Measurements from ENCODE around the gene FANCC.

Gene FANCC

GRCh38 chr9:95109456-95109855 lies 208.1 kb downstream of the FANCC start:
- no peak overlapping the region for H3K4me3 ChIP-seq (ENCODE audit: low read depth in 1 of 2, low read length in 2 of 2)

GRCh38 chr9:95108777-95109176 lies 208.7 kb downstream of the FANCC start:
- Histone ChIP-seq H3K27ac (ENCODE audit: low read depth, low read length) (no peak overlapping the region), H3K27me3 (ENCODE audit: control insufficient read depth in 1 of 2, insufficient read depth in 2 of 2, low read length in 2 of 2) (no peaks in the 10 kb centered on the region), H3K36me3 (ENCODE audit: insufficient read depth, low read length) (peaks cover 26% of the 10 kb centered on the region), H3K9me3 (ENCODE audit: low read length) (no peaks in the 10 kb centered on the region), H3K4me3 (ENCODE audit: low read depth in 1 of 2, low read length in 2 of 2) (no peak overlapping the region), H3K9ac (ENCODE audit: low read length) (no peak overlapping the region), H3K4me1 (ENCODE audit: insufficient read depth, low read length) (peaks cover 19% of the 10 kb centered on the region)

More at GRCh38 chr9:95109456-95109855, 208.1 kb downstream of the FANCC start:
- H3K9me3 ChIP-seq (ENCODE audit: low read length): no peaks in the 10 kb centered on the region
- H3K27ac ChIP-seq (ENCODE audit: low read depth, low read length): no peak overlapping the region
- no peak overlapping the region for H3K9ac ChIP-seq (ENCODE audit: low read length)
- H3K4me1 ChIP-seq (ENCODE audit: insufficient read depth, low read length): peaks cover 12% of the 10 kb centered on the region
- H3K36me3 ChIP-seq (ENCODE audit: insufficient read depth, low read length): peaks cover 26% of the 10 kb centered on the region
- no peaks in the 10 kb centered on the region for H3K27me3 ChIP-seq (ENCODE audit: control insufficient read depth in 1 of 2, insufficient read depth in 2 of 2, low read length in 2 of 2)

- no peaks in the 10 kb centered on the region for H3K9me3 ChIP-seq (ENCODE audit: low read length)
- no peak overlapping the region for H3K9ac ChIP-seq (ENCODE audit: low read length)
- peaks cover 26% of the 10 kb centered on the region for H3K36me3 ChIP-seq (ENCODE audit: insufficient read depth, low read length)
- H3K4me3 ChIP-seq (ENCODE audit: low read depth in 1 of 2, low read length in 2 of 2): no peak overlapping the region
- H3K27ac ChIP-seq (ENCODE audit: low read depth, low read length): peak overlapping the region; percentile 25
- no peaks in the 10 kb centered on the region for H3K27me3 ChIP-seq (ENCODE audit: control insufficient read depth in 1 of 2, insufficient read depth in 2 of 2, low read length in 2 of 2)
- peaks cover 27% of the 10 kb centered on the region for H3K4me1 ChIP-seq (ENCODE audit: insufficient read depth, low read length)
Observed at GRCh38 chr9:95107976-95108375, 209.5 kb downstream of the FANCC start.

- H3K36me3 ChIP-seq (ENCODE audit: insufficient read depth, low read length): peaks cover 21% of the 10 kb centered on the region
- no peak overlapping the region for H3K9ac ChIP-seq (ENCODE audit: low read length)
- H3K9me3 ChIP-seq (ENCODE audit: low read length): no peaks in the 10 kb centered on the region
- peak overlapping the region; percentile 39 for H3K27ac ChIP-seq (ENCODE audit: low read depth, low read length)
- no peak overlapping the region for H3K4me3 ChIP-seq (ENCODE audit: low read depth in 1 of 2, low read length in 2 of 2)
- no peaks in the 10 kb centered on the region for H3K27me3 ChIP-seq (ENCODE audit: control insufficient read depth in 1 of 2, insufficient read depth in 2 of 2, low read length in 2 of 2)
- H3K4me1 ChIP-seq (ENCODE audit: insufficient read depth, low read length): peaks cover 35% of the 10 kb centered on the region
Observed at GRCh38 chr9:95107001-95107749, 210.3 kb downstream of the FANCC start.

- Histone ChIP-seq H3K4me3 (ENCODE audit: low read depth in 1 of 2, low read length in 2 of 2) (no peak overlapping the region), H3K9ac (ENCODE audit: low read length) (no peak overlapping the region), H3K27me3 (ENCODE audit: control insufficient read depth in 1 of 2, insufficient read depth in 2 of 2, low read length in 2 of 2) (no peaks in the 10 kb centered on the region), H3K4me1 (ENCODE audit: insufficient read depth, low read length) (peaks cover 48% of the 10 kb centered on the region), H3K9me3 (ENCODE audit: low read length) (no peaks in the 10 kb centered on the region), H3K36me3 (ENCODE audit: insufficient read depth, low read length) (peaks cover 11% of the 10 kb centered on the region), H3K27ac (ENCODE audit: low read depth, low read length) (no peak overlapping the region)
Observed at GRCh38 chr9:95105519-95106287, 211.8 kb downstream of the FANCC start.

- peaks cover 48% of the 10 kb centered on the region for H3K4me1 ChIP-seq (ENCODE audit: insufficient read depth, low read length)
Observed at GRCh38 chr9:95104980-95105379, 212.5 kb downstream of the FANCC start.

GRCh38 chr9:95104581-95104960 lies 212.9 kb downstream of the FANCC start:
- Histone ChIP-seq H3K4me3 (ENCODE audit: low read depth in 1 of 2, low read length in 2 of 2) (no peak overlapping the region), H3K27ac (ENCODE audit: low read depth, low read length) (peak overlapping the region; percentile 73), H3K36me3 (ENCODE audit: insufficient read depth, low read length) (peaks cover 20% of the 10 kb centered on the region), H3K9ac (ENCODE audit: low read length) (no peak overlapping the region), H3K27me3 (ENCODE audit: control insufficient read depth in 1 of 2, insufficient read depth in 2 of 2, low read length in 2 of 2) (no peaks in the 10 kb centered on the region), H3K4me1 (ENCODE audit: insufficient read depth, low read length) (peaks cover 48% of the 10 kb centered on the region), H3K9me3 (ENCODE audit: low read length) (no peaks in the 10 kb centered on the region)

More at GRCh38 chr9:95104980-95105379, 212.5 kb downstream of the FANCC start:
- Histone ChIP-seq H3K27me3 (ENCODE audit: control insufficient read depth in 1 of 2, insufficient read depth in 2 of 2, low read length in 2 of 2) (no peaks in the 10 kb centered on the region), H3K27ac (ENCODE audit: low read depth, low read length) (no peak overlapping the region), H3K4me3 (ENCODE audit: low read depth in 1 of 2, low read length in 2 of 2) (no peak overlapping the region), H3K9me3 (ENCODE audit: low read length) (no peaks in the 10 kb centered on the region), H3K36me3 (ENCODE audit: insufficient read depth, low read length) (peaks cover 17% of the 10 kb centered on the region), H3K9ac (ENCODE audit: low read length) (no peak overlapping the region)

GRCh38 chr9:95103871-95104580 lies 213.5 kb downstream of the FANCC start:
- Histone ChIP-seq H3K36me3 (ENCODE audit: insufficient read depth, low read length) (peaks cover 20% of the 10 kb centered on the region), H3K27me3 (ENCODE audit: control insufficient read depth in 1 of 2, insufficient read depth in 2 of 2, low read length in 2 of 2) (no peaks in the 10 kb centered on the region), H3K4me3 (ENCODE audit: low read depth in 1 of 2, low read length in 2 of 2) (no peak overlapping the region), H3K4me1 (ENCODE audit: insufficient read depth, low read length) (peaks cover 48% of the 10 kb centered on the region), H3K9ac (ENCODE audit: low read length) (no peak overlapping the region), H3K9me3 (ENCODE audit: low read length) (no peaks in the 10 kb centered on the region), H3K27ac (ENCODE audit: low read depth, low read length) (peak overlapping the region; percentile 73)

GRCh38 chr9:95103281-95103771 lies 214.2 kb downstream of the FANCC start:
- Histone ChIP-seq H3K9me3 (ENCODE audit: low read length) (no peaks in the 10 kb centered on the region), H3K9ac (ENCODE audit: low read length) (no peak overlapping the region), H3K27me3 (ENCODE audit: control insufficient read depth in 1 of 2, insufficient read depth in 2 of 2, low read length in 2 of 2) (no peaks in the 10 kb centered on the region), H3K36me3 (ENCODE audit: insufficient read depth, low read length) (peaks cover 20% of the 10 kb centered on the region), H3K4me1 (ENCODE audit: insufficient read depth, low read length) (peaks cover 48% of the 10 kb centered on the region), H3K27ac (ENCODE audit: low read depth, low read length) (peak overlapping the region; percentile 73), H3K4me3 (ENCODE audit: low read depth in 1 of 2, low read length in 2 of 2) (no peak overlapping the region)

- H3K27ac ChIP-seq (ENCODE audit: low read depth, low read length): peak overlapping the region; percentile 43
- peaks cover 20% of the 10 kb centered on the region for H3K36me3 ChIP-seq (ENCODE audit: insufficient read depth, low read length)
- H3K27me3 ChIP-seq (ENCODE audit: control insufficient read depth in 1 of 2, insufficient read depth in 2 of 2, low read length in 2 of 2): no peaks in the 10 kb centered on the region
- H3K4me3 ChIP-seq (ENCODE audit: low read depth in 1 of 2, low read length in 2 of 2): no peak overlapping the region
- H3K4me1 ChIP-seq (ENCODE audit: insufficient read depth, low read length): peaks cover 48% of the 10 kb centered on the region
- no peaks in the 10 kb centered on the region for H3K9me3 ChIP-seq (ENCODE audit: low read length)
- no peak overlapping the region for H3K9ac ChIP-seq (ENCODE audit: low read length)
Observed at GRCh38 chr9:95102572-95102971, 214.9 kb downstream of the FANCC start.

GRCh38 chr9:95102001-95102433 lies 215.5 kb downstream of the FANCC start:
- peaks cover 17% of the 10 kb centered on the region for H3K36me3 ChIP-seq (ENCODE audit: insufficient read depth, low read length)
- no peaks in the 10 kb centered on the region for H3K9me3 ChIP-seq (ENCODE audit: low read length)
- no peak overlapping the region for H3K4me3 ChIP-seq (ENCODE audit: low read depth in 1 of 2, low read length in 2 of 2)
- peaks cover 46% of the 10 kb centered on the region for H3K4me1 ChIP-seq (ENCODE audit: insufficient read depth, low read length)
- peak overlapping the region; percentile 43 for H3K27ac ChIP-seq (ENCODE audit: low read depth, low read length)
- no peak overlapping the region for H3K9ac ChIP-seq (ENCODE audit: low read length)
- H3K27me3 ChIP-seq (ENCODE audit: control insufficient read depth in 1 of 2, insufficient read depth in 2 of 2, low read length in 2 of 2): no peaks in the 10 kb centered on the region
